Fibroblast of skin of abdomen (primary cell): ENCODE measurements around the gene SCNN1B. TPM values are rescaled to one million over a fixed set of nuclear protein-coding genes. Genes with fewer than 3 reads are reported as not detected.
A peak's percentile ranks its signal among the peaks of the same experiment; 100 is the strongest.
"Not testable (repeated sequence)": the region's sequence is repeated elsewhere in the genome, so short reads cannot be mapped to it uniquely, and the experiment has no call there.

Experiments used
- DNase-seq: peaks from one replicate; pipeline ENCODE4 v3.0.0-alpha.2; 2013
- polyA plus RNA-seq, 2 experiments: library from polyadenylated mRNA; unstranded; fragments of 120-200 nt; gene quantifications; one replicate each; pipeline ENCODE4 v1.2.1, GENCODE V29; 2013; ENCODE audit not compliant: insufficient read length in 2 of 2

SCNN1B gene
- not detected for polyA plus RNA-seq (2013, experiment 1 of 2; ENCODE audit: insufficient read length)
- not detected for polyA plus RNA-seq (2013, experiment 2 of 2; ENCODE audit: insufficient read length)

- DNase-seq: no peak
Measured at GRCh38 chr16:23302045-23302956, at the start of gene SCNN1B. Gene SCNN1B (plus strand): TSS chr16:23302302. CDS start chr16:23348600, 46,298 bp downstream.

GRCh38 chr16:23252310-23252709 is 49.8 kb upstream of the SCNN1B start:
- DNase-seq: no peak

GRCh38 chr16:23253650-23254049 is 48.5 kb upstream of the SCNN1B start:
- not testable (repeated sequence) for DNase-seq

- peak; percentile 52 for DNase-seq
Measured at GRCh38 chr16:23254338-23254737, 47.8 kb upstream of the SCNN1B start.

GRCh38 chr16:23255000-23255399 is 47.1 kb upstream of the SCNN1B start:
- DNase-seq: no peak

GRCh38 chr16:23256440-23256839 is 45.7 kb upstream of the SCNN1B start:
- DNase-seq: no peak

GRCh38 chr16:23257682-23258081 is 44.4 kb upstream of the SCNN1B start:
- DNase-seq: no peak

GRCh38 chr16:23258919-23259237 is 43.2 kb upstream of the SCNN1B start:
- DNase-seq: no peak

- no peak for DNase-seq
Measured at GRCh38 chr16:23267647-23268046, 34.5 kb upstream of the SCNN1B start.

GRCh38 chr16:23268561-23268960 is 33.5 kb upstream of the SCNN1B start:
- DNase-seq: no peak

- no peak for DNase-seq
Measured at GRCh38 chr16:23269248-23269953, 32.7 kb upstream of the SCNN1B start.

- no peak for DNase-seq
Measured at GRCh38 chr16:23270654-23271053, 31.4 kb upstream of the SCNN1B start.

GRCh38 chr16:23274968-23275367 is 27.1 kb upstream of the SCNN1B start:
- no peak for DNase-seq

- no peak for DNase-seq
Measured at GRCh38 chr16:23276821-23277220, 25.3 kb upstream of the SCNN1B start.

- DNase-seq: no peak
Measured at GRCh38 chr16:23278031-23278430, 24.1 kb upstream of the SCNN1B start.

- no peak for DNase-seq
Measured at GRCh38 chr16:23279721-23280153, 22.4 kb upstream of the SCNN1B start.

GRCh38 chr16:23280483-23280967 is 21.6 kb upstream of the SCNN1B start:
- DNase-seq: no peak

- no peak for DNase-seq
Measured at GRCh38 chr16:23282568-23282967, 19.5 kb upstream of the SCNN1B start.

- DNase-seq: no peak
Measured at GRCh38 chr16:23283571-23283970, 18.5 kb upstream of the SCNN1B start.

GRCh38 chr16:23284584-23284983 is 17.5 kb upstream of the SCNN1B start:
- no peak for DNase-seq

- peak; percentile 13 for DNase-seq
Measured at GRCh38 chr16:23286131-23286532, 16.0 kb upstream of the SCNN1B start.

GRCh38 chr16:23288209-23288608 is 13.9 kb upstream of the SCNN1B start:
- no peak for DNase-seq

GRCh38 chr16:23288726-23289512 is 13.2 kb upstream of the SCNN1B start:
- no peak for DNase-seq
